ENCODE data around the gene GPR183. TPM values are rescaled to one million over a fixed set of nuclear protein-coding genes. Genes with fewer than 3 reads are reported as not detected.
A peak's percentile ranks its signal among the peaks of the same experiment; 100 is the strongest.

GPR183 gene
- total and polyA plus RNA-seq, 2 donors (not counting 1 experiment from before 2014, with no cell fraction given), result 0.27 TPM; not detected in 1

GRCh38 chr13:99256709-99257108 is 50.5 kb downstream of the GPR183 start:
- peak; percentile 15 to 81 for DNase-seq (ENCODE audit: low read depth in 2 of 2)
- no peaks in the 10 kb centered on the region for H3K27me3 ChIP-seq (ENCODE audit: control insufficient read depth, insufficient read depth, low read length)
- no peak overlapping the region for H2AFZ ChIP-seq (ENCODE audit: low read length)
- H3K36me3 ChIP-seq (ENCODE audit: control insufficient read depth, insufficient read depth, low read length), result no peaks in the 10 kb centered on the region
- no peak overlapping the region for H3K9ac ChIP-seq (ENCODE audit: insufficient read depth, low read length)
- H3K4me2 ChIP-seq (ENCODE audit: extremely low read depth, insufficient read depth, low read length), result no peak overlapping the region
- H3K79me2 ChIP-seq (ENCODE audit: control insufficient read depth, insufficient read depth, low read length), result no peaks in the 10 kb centered on the region
- H4K20me1 ChIP-seq (ENCODE audit: control insufficient read depth, extremely low read depth, insufficient read depth, low read length), result no peaks in the 10 kb centered on the region
- no peaks in the 10 kb centered on the region for H3K9me3 ChIP-seq (ENCODE audit: control insufficient read depth, insufficient read depth, low read depth, low read length)
- TF ChIP-seq EZH2 (IDR thresholded peaks at IDR 0.05; ENCODE audit: low read length, missing control alignments) (no peak), CTCF (conservative IDR thresholded peaks at IDR 0.05 in 1 of 2, IDR thresholded peaks at IDR 0.05 in 1 of 2; ENCODE audit: low read depth in 1 of 2, low read length in 2 of 2) (no peak)
- no peak overlapping the region for H3K27ac ChIP-seq (ENCODE audit: insufficient read depth, low read length)
- no peaks in the 10 kb centered on the region for H3K4me1 ChIP-seq (ENCODE audit: control insufficient read depth, extremely low read depth, insufficient read depth, low read length)
- no peak overlapping the region for H3K4me3 ChIP-seq (replicated peaks in 1 of 4; ENCODE audit: control extremely low read depth in 1 of 4, insufficient read depth in 1 of 4, low read depth in 3 of 4, low read length in 4 of 4)

- Histone ChIP-seq H3K4me2 (ENCODE audit: extremely low read depth, insufficient read depth, low read length) (no peak overlapping the region), H4K20me1 (ENCODE audit: control insufficient read depth, extremely low read depth, insufficient read depth, low read length) (no peaks in the 10 kb centered on the region), H3K9me3 (ENCODE audit: control insufficient read depth, insufficient read depth, low read depth, low read length) (no peaks in the 10 kb centered on the region), H3K27ac (ENCODE audit: insufficient read depth, low read length) (no peak overlapping the region), H3K79me2 (ENCODE audit: control insufficient read depth, insufficient read depth, low read length) (no peaks in the 10 kb centered on the region), H2AFZ (ENCODE audit: low read length) (no peak overlapping the region), H3K36me3 (ENCODE audit: control insufficient read depth, insufficient read depth, low read length) (no peaks in the 10 kb centered on the region), H3K27me3 (ENCODE audit: control insufficient read depth, insufficient read depth, low read length) (no peaks in the 10 kb centered on the region), H3K9ac (ENCODE audit: insufficient read depth, low read length) (no peak overlapping the region), H3K4me1 (ENCODE audit: control insufficient read depth, extremely low read depth, insufficient read depth, low read length) (no peaks in the 10 kb centered on the region), H3K4me3 (replicated peaks in 1 of 4; ENCODE audit: control extremely low read depth in 1 of 4, insufficient read depth in 1 of 4, low read depth in 3 of 4, low read length in 4 of 4) (no peak overlapping the region)
- DNase-seq (ENCODE audit: low read depth in 2 of 2), result no peak
- no peak for TF ChIP-seq EZH2 (IDR thresholded peaks at IDR 0.05; ENCODE audit: low read length, missing control alignments)
Observed at GRCh38 chr13:99256283-99256682, 50.9 kb downstream of the GPR183 start.

GRCh38 chr13:99255271-99255670 is 51.9 kb downstream of the GPR183 start:
- H3K4me1 ChIP-seq (ENCODE audit: control insufficient read depth, extremely low read depth, insufficient read depth, low read length), result no peaks in the 10 kb centered on the region
- no peaks in the 10 kb centered on the region for H3K79me2 ChIP-seq (ENCODE audit: control insufficient read depth, insufficient read depth, low read length)
- H4K20me1 ChIP-seq (ENCODE audit: control insufficient read depth, extremely low read depth, insufficient read depth, low read length), result no peaks in the 10 kb centered on the region
- no peak overlapping the region for H3K27ac ChIP-seq (ENCODE audit: insufficient read depth, low read length)
- TF ChIP-seq EZH2 (IDR thresholded peaks at IDR 0.05; ENCODE audit: low read length, missing control alignments) (no peak), CTCF (conservative IDR thresholded peaks at IDR 0.05 in 1 of 2, IDR thresholded peaks at IDR 0.05 in 1 of 2; ENCODE audit: low read depth in 1 of 2, low read length in 2 of 2) (no peak)
- no peak overlapping the region for H3K9ac ChIP-seq (ENCODE audit: insufficient read depth, low read length)
- no peaks in the 10 kb centered on the region for H3K36me3 ChIP-seq (ENCODE audit: control insufficient read depth, insufficient read depth, low read length)
- H3K9me3 ChIP-seq (ENCODE audit: control insufficient read depth, insufficient read depth, low read depth, low read length), result no peaks in the 10 kb centered on the region
- no peak for DNase-seq (ENCODE audit: low read depth in 2 of 2)
- H3K4me2 ChIP-seq (ENCODE audit: extremely low read depth, insufficient read depth, low read length), result no peak overlapping the region
- H3K27me3 ChIP-seq (ENCODE audit: control insufficient read depth, insufficient read depth, low read length), result no peaks in the 10 kb centered on the region
- H3K4me3 ChIP-seq (replicated peaks in 1 of 4; ENCODE audit: control extremely low read depth in 1 of 4, insufficient read depth in 1 of 4, low read depth in 3 of 4, low read length in 4 of 4), result no peak overlapping the region
- H2AFZ ChIP-seq (ENCODE audit: low read length), result no peak overlapping the region
